ENCODE results near the gene RGS7. TPM values are rescaled to one million over a fixed set of nuclear protein-coding genes. Genes with fewer than 3 reads are reported as not detected.
A peak's percentile ranks its signal among the peaks of the same experiment; 100 is the strongest.

The RGS7 gene
- total RNA-seq, 1 donor from 2014 or later, result 2.5 TPM

DNA sequence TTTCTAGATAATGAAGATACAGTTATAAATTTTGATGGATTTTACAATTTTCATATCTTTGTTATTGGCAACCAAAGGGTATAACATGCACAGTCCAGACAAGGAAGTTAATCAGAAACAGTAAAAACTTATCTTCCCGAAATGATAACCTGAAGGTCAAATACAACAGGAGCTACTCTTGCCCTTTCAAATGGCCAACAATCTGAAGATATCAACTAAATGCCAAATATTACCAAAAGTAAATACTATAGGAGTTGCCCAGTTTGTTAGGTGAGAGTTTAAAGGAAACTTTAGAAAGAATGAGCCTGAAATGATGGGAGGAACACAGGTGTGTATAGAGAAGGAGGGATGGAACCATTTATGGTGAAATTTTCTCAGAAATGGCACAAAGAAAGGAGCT, 153.2 kb downstream of the RGS7 start:
- Mint-ChIP-seq H3K4me1 (ENCODE audit: unreplicated experiment) (peaks cover 11% of the 10 kb centered on the region), H3K36me3 (no peaks in the 10 kb centered on the region), H3K4me3 (no peak overlapping the region), H3K9me3 (peaks cover 16% of the 10 kb centered on the region), H3K27me3 (no peaks in the 10 kb centered on the region), H3K27ac (peak overlapping the region; percentile 52)
- no peak for DNase-seq (ENCODE audit: extremely low spot score, unreplicated experiment)
- no peak for TF ChIP-seq CTCF (conservative IDR thresholded peaks at IDR 0.05)

GRCh38 chr1:241202401-241202800, 154.6 kb downstream of the RGS7 start:
- H3K4me3 Mint-ChIP-seq, result peak overlapping the region; percentile 47
- no peak for DNase-seq (ENCODE audit: extremely low spot score, unreplicated experiment)
- no peaks in the 10 kb centered on the region for H3K36me3 Mint-ChIP-seq
- H3K9me3 Mint-ChIP-seq, result peaks cover 16% of the 10 kb centered on the region
- TF ChIP-seq CTCF (conservative IDR thresholded peaks at IDR 0.05), result no peak
- no peaks in the 10 kb centered on the region for H3K27me3 Mint-ChIP-seq
- peak overlapping the region; percentile 95 for H3K27ac Mint-ChIP-seq
- H3K4me1 Mint-ChIP-seq (ENCODE audit: unreplicated experiment), result peaks cover 11% of the 10 kb centered on the region

DNA sequence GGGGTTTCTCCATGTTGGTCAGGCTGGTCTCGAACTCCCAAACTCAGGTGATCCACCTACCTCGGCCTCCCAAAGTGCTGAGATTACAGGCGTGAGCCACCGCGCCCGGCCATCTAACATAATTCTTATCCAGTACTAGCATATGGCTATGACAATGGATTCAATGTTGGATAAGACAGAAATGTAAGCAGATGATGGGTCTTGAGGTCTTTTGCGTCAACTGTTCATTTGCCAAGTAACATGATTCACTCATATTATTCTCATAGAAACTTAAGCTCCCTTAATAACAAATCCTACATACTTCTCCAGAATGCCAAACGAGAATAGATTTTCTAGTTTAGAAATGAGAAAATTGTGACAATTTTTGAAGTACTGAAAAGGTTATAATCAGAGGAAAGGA, 170.3 kb downstream of the RGS7 start:
- DNase-seq (ENCODE audit: extremely low spot score, unreplicated experiment), result no peak
- Mint-ChIP-seq H3K4me3 (no peak overlapping the region), H3K27me3 (no peaks in the 10 kb centered on the region), H3K9me3 (peaks cover 8% of the 10 kb centered on the region), H3K27ac (no peak overlapping the region), H3K4me1 (ENCODE audit: unreplicated experiment) (no peaks in the 10 kb centered on the region), H3K36me3 (no peaks in the 10 kb centered on the region)
- no peak for TF ChIP-seq CTCF (conservative IDR thresholded peaks at IDR 0.05)

DNA sequence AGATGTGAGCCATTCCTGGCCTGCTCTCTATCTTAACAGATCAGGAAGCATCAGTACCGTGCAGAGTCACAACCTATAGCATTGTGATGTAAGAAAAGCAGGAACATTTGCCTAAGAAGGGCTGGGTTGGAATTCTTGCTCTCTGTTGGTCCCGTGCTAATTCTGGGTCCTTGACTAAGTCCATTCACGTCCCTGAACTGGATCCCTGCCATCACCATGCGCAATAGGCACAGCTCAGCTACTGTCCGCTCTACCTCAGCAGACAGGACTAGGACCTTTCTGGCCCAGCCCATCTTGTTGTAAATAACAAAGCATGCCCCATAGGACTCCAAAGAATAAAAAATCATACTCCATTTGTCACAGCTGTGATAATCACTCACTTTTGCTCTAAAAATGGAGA, 175.0 kb downstream of the RGS7 start:
- Mint-ChIP-seq H3K36me3 (no peaks in the 10 kb centered on the region), H3K4me1 (ENCODE audit: unreplicated experiment) (no peaks in the 10 kb centered on the region), H3K9me3 (peaks cover 6% of the 10 kb centered on the region), H3K27ac (no peak overlapping the region), H3K4me3 (no peak overlapping the region), H3K27me3 (no peaks in the 10 kb centered on the region)
- TF ChIP-seq CTCF (conservative IDR thresholded peaks at IDR 0.05), result no peak
- DNase-seq (ENCODE audit: extremely low spot score, unreplicated experiment), result no peak

- no peak overlapping the region for H3K4me3 Mint-ChIP-seq
- TF ChIP-seq CTCF (conservative IDR thresholded peaks at IDR 0.05), result no peak
- H3K27ac Mint-ChIP-seq, result no peak overlapping the region
- no peak for DNase-seq (ENCODE audit: extremely low spot score, unreplicated experiment)
- H3K4me1 Mint-ChIP-seq (ENCODE audit: unreplicated experiment), result no peaks in the 10 kb centered on the region
- no peaks in the 10 kb centered on the region for H3K27me3 Mint-ChIP-seq
- H3K36me3 Mint-ChIP-seq, result no peaks in the 10 kb centered on the region
- peaks cover 9% of the 10 kb centered on the region for H3K9me3 Mint-ChIP-seq
These were observed 175.5 kb downstream of the RGS7 start for GRCh38 chr1:241181471-241181870.

DNA sequence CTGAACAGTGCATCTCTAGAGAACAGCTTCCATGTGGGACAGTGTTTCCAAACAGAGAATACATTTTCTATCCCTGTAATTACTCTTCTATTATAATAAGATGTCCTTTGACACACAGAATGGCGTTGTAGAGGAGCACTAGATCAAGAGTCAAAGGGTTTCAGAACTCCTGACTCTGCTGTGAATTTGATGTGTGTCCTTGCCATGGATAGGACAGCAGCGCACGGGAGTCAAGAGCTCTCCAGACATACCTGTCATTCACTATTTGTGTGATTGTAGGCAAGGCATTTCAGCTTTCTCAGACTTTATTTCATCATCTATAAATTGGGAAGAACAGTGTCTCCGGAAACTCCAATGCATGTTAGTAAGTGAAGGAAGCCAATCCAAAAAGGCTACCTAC, 176.4 kb downstream of the RGS7 start:
- Mint-ChIP-seq H3K4me1 (ENCODE audit: unreplicated experiment) (no peaks in the 10 kb centered on the region), H3K9me3 (peaks cover 9% of the 10 kb centered on the region)
- no peak for TF ChIP-seq CTCF (conservative IDR thresholded peaks at IDR 0.05)

More for the DNA sequence above, 176.4 kb downstream of the RGS7 start:
- DNase-seq (ENCODE audit: extremely low spot score, unreplicated experiment), result no peak
- Mint-ChIP-seq H3K27me3 (no peaks in the 10 kb centered on the region), H3K36me3 (no peaks in the 10 kb centered on the region), H3K27ac (no peak overlapping the region), H3K4me3 (no peak overlapping the region)
